WTC11 (cell line): ENCODE results near the gene BPIFB2. TPM values are rescaled to one million over a fixed set of nuclear protein-coding genes. Genes with fewer than 3 reads are reported as not detected.
A peak's percentile ranks its signal among the peaks of the same experiment; 100 is the strongest.

ENCODE experiments used
- ATAC-seq: fragments of 200-7000 bp; cut with Tn5 transposase; 2 replicates; pipeline ENCODE4 v1.10.0; 2021; ENCODE audit warnings: mild to moderate bottlenecking, moderate library complexity
- CTCF ChIA-PET: fragments of 300-600 bp; sonication (Branson Sonifier 250); formaldehyde crosslinking; loops from one replicate; lab custom pipeline; 2021; ENCODE audit warnings: antibody characterized with exemption; lab: Charles Lee
- POLR2A ChIA-PET: fragments of 350-600 bp; sonication (Branson Sonifier 250); formaldehyde crosslinking; loops from one replicate; lab custom pipeline; 2021; ENCODE audit warnings: antibody characterized with exemption; lab: Charles Lee
- DNase-seq: peaks from one replicate; pipeline ENCODE4 v3.0.0; 2021; ENCODE audit warnings: low spot score
- H3K27ac Mint-ChIP-seq: 2 replicates; pipeline ENCODE4 v1.8.0; 2021; ENCODE audit warnings: mixed read lengths
- H3K27me3 Mint-ChIP-seq: 2 replicates; pipeline ENCODE4 v1.8.0; 2021; ENCODE audit warnings: low read depth, mild to moderate bottlenecking, moderate library complexity, mixed read lengths
- H3K36me3 Mint-ChIP-seq: 2 replicates; pipeline ENCODE4 v1.8.0; 2021; ENCODE audit warnings: mixed read lengths
- H3K4me1 Mint-ChIP-seq: 2 replicates; pipeline ENCODE4 v1.8.0; 2022; ENCODE audit warnings: mixed read lengths
- H3K4me3 Mint-ChIP-seq: 2 replicates; pipeline ENCODE4 v1.8.0; 2021; ENCODE audit warnings: mild to moderate bottlenecking, moderate library complexity, mixed read lengths
- H3K9me3 Mint-ChIP-seq: 2 replicates; pipeline ENCODE4 v1.8.0; 2021; ENCODE audit warnings: mixed read lengths
- CBFB ChIP-seq: sonication (generic); formaldehyde crosslinking; IDR thresholded peaks from 2 replicates; pipeline ENCODE4 v1.8.1; 2022; ENCODE audit warnings: mild to moderate bottlenecking, low read depth, missing genetic modification reagents
- CREB1 ChIP-seq: sonication (generic); formaldehyde crosslinking; IDR thresholded peaks from 2 replicates; pipeline ENCODE4 v1.8.0; 2023; ENCODE audit warnings: mild to moderate bottlenecking, missing genetic modification reagents
- CTCF ChIP-seq: fragments of 200-600 bp; IDR thresholded peaks from 2 replicates; pipeline ENCODE4 v1.8.0; 2022; ENCODE audit warnings: antibody characterized with exemption
- E2F4 ChIP-seq: sonication (generic); formaldehyde crosslinking; IDR thresholded peaks from 2 replicates; pipeline ENCODE4 v1.8.1; 2022; ENCODE audit warnings: low read depth, mild to moderate bottlenecking, moderate library complexity, missing genetic modification reagents, borderline replicate concordance
- FOXJ3 ChIP-seq: sonication (generic); formaldehyde crosslinking; IDR thresholded peaks from 2 replicates; pipeline ENCODE4 v1.9.0; 2021; ENCODE audit warnings: missing genetic modification reagents, mild to moderate bottlenecking, borderline replicate concordance
- FOXP4 ChIP-seq: sonication (generic); formaldehyde crosslinking; IDR thresholded peaks from 2 replicates; pipeline ENCODE4 v1.8.0; 2022; ENCODE audit warnings: mild to moderate bottlenecking, missing genetic modification reagents
- IRF1 ChIP-seq: sonication (generic); formaldehyde crosslinking; IDR thresholded peaks from 2 replicates; pipeline ENCODE4 v1.8.0; 2023; ENCODE audit warnings: missing genetic modification reagents
- MAX ChIP-seq: sonication (generic); formaldehyde crosslinking; IDR thresholded peaks from 2 replicates; pipeline ENCODE4 v1.8.0; 2022; ENCODE audit warnings: mild to moderate bottlenecking, missing genetic modification reagents
- MYBL2 ChIP-seq: sonication (generic); formaldehyde crosslinking; IDR thresholded peaks from 2 replicates; pipeline ENCODE4 v1.8.1; 2023; ENCODE audit warnings: mild to moderate bottlenecking, moderate library complexity, missing genetic modification reagents
- TCF7 ChIP-seq: sonication (generic); formaldehyde crosslinking; IDR thresholded peaks from 2 replicates; pipeline ENCODE4 v1.8.0; 2022; ENCODE audit warnings: mild to moderate bottlenecking, low read depth, missing genetic modification reagents, moderate library complexity
- TEAD1 ChIP-seq: sonication (generic); formaldehyde crosslinking; IDR thresholded peaks from 2 replicates; pipeline ENCODE4 v1.8.0; 2022; ENCODE audit warnings: mild to moderate bottlenecking, missing genetic modification reagents
- ZNF232 ChIP-seq: sonication (generic); formaldehyde crosslinking; IDR thresholded peaks from 2 replicates; pipeline ENCODE4 v1.8.0; 2022; ENCODE audit warnings: mild to moderate bottlenecking, missing genetic modification reagents
- ZNF396 ChIP-seq: fragments of 250-450 bp; sonication (Bioruptor Pico); IDR thresholded peaks from 2 replicates; pipeline ENCODE4 v1.8.0; 2021; ENCODE audit warnings: mild to moderate bottlenecking, moderate library complexity, borderline replicate concordance
- total RNA-seq: library from RNA; stranded (reverse); gene quantifications from 3 replicates; pipeline ENCODE4 v1.2.3, GENCODE V29; 2021
- TF ChIP-seq, protein P1 (sequence below): sonication (generic); formaldehyde crosslinking; IDR thresholded peaks from 2 replicates; pipeline ENCODE4 v1.8.1; 2023; ENCODE audit warnings: mild to moderate bottlenecking, missing genetic modification reagents, borderline replicate concordance
- TF ChIP-seq, protein P2 (sequence below): fragments of 250-450 bp; sonication (Bioruptor Pico); IDR thresholded peaks from 2 replicates; pipeline ENCODE4 v1.8.0; 2021; ENCODE audit warnings: mild to moderate bottlenecking
- TF ChIP-seq, protein P3 (sequence below): sonication (generic); formaldehyde crosslinking; IDR thresholded peaks from 2 replicates; pipeline ENCODE4 v1.8.0; 2022; ENCODE audit warnings: mild to moderate bottlenecking, missing genetic modification reagents

BPIFB2 gene
- total RNA-seq, 1 experiment from 2014 or later, result 0.09 TPM

- no peak for TF ChIP-seq E2F4
- TF ChIP-seq TEAD1, result no peak
- TF ChIP-seq, protein P1, sequence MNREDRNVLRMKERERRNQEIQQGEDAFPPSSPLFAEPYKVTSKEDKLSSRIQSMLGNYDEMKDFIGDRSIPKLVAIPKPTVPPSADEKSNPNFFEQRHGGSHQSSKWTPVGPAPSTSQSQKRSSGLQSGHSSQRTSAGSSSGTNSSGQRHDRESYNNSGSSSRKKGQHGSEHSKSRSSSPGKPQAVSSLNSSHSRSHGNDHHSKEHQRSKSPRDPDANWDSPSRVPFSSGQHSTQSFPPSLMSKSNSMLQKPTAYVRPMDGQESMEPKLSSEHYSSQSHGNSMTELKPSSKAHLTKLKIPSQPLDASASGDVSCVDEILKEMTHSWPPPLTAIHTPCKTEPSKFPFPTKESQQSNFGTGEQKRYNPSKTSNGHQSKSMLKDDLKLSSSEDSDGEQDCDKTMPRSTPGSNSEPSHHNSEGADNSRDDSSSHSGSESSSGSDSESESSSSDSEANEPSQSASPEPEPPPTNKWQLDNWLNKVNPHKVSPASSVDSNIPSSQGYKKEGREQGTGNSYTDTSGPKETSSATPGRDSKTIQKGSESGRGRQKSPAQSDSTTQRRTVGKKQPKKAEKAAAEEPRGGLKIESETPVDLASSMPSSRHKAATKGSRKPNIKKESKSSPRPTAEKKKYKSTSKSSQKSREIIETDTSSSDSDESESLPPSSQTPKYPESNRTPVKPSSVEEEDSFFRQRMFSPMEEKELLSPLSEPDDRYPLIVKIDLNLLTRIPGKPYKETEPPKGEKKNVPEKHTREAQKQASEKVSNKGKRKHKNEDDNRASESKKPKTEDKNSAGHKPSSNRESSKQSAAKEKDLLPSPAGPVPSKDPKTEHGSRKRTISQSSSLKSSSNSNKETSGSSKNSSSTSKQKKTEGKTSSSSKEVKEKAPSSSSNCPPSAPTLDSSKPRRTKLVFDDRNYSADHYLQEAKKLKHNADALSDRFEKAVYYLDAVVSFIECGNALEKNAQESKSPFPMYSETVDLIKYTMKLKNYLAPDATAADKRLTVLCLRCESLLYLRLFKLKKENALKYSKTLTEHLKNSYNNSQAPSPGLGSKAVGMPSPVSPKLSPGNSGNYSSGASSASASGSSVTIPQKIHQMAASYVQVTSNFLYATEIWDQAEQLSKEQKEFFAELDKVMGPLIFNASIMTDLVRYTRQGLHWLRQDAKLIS, result no peak
- TF ChIP-seq, protein P2, sequence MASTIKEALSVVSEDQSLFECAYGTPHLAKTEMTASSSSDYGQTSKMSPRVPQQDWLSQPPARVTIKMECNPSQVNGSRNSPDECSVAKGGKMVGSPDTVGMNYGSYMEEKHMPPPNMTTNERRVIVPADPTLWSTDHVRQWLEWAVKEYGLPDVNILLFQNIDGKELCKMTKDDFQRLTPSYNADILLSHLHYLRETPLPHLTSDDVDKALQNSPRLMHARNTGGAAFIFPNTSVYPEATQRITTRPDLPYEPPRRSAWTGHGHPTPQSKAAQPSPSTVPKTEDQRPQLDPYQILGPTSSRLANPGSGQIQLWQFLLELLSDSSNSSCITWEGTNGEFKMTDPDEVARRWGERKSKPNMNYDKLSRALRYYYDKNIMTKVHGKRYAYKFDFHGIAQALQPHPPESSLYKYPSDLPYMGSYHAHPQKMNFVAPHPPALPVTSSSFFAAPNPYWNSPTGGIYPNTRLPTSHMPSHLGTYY (CRISPR knock-in tag), result no peak
- TF ChIP-seq CTCF, result no peak
- no peak for TF ChIP-seq MYBL2 (CRISPR knock-in tag)
- TF ChIP-seq, protein P3, sequence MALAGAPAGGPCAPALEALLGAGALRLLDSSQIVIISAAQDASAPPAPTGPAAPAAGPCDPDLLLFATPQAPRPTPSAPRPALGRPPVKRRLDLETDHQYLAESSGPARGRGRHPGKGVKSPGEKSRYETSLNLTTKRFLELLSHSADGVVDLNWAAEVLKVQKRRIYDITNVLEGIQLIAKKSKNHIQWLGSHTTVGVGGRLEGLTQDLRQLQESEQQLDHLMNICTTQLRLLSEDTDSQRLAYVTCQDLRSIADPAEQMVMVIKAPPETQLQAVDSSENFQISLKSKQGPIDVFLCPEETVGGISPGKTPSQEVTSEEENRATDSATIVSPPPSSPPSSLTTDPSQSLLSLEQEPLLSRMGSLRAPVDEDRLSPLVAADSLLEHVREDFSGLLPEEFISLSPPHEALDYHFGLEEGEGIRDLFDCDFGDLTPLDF (CRISPR knock-in tag), result no peak
Observed at GRCh38 chr20:33061658-33062028, 54.1 kb downstream of the BPIFB2 start (continued).

DNA sequence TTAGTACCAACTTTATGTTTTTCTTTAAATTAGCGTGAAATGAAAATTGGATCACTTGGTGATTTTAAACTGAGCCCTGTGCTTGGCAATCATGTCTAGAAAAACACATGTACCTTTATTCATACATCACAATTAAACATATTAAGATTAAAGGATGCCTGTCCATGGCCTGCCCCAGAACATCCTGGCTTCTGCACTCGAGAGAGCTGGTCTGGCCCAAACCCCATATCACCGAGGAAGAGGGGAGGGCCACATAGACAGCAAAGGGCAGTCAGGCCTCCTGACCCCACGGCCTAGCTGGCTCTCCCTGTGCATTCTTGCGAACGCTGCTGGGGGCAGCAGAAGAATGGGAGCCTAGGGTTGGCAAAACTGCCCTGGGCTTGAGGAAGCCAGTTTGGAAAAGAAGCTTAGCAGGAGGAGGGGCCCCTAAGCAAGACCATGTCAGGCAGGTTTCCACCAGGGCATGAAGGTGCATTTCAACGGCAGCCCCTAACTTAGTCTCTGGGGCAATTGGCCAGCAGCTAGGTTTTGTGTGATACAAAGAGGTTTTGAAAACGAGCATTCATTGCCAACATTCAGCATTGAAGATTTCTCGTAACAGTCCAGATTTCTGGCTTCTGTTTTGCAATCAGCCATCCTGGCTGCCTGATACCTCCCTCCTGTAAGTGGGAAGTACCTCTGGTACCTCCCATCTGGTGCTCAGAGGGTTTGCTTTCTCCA lies 54.8 kb downstream of the BPIFB2 start:
- POLR2A ChIA-PET, result no interaction called here
- H3K27me3 Mint-ChIP-seq, result no peaks in the 10 kb centered on the region
- CTCF ChIA-PET, result interaction anchor here (1.0 to 1.1 kb wide), 2 partner anchors 34 to 66 kb away, joined by 3 read pairs; no protein-coding TSS in a partner anchor
- no peaks in the 10 kb centered on the region for H3K36me3 Mint-ChIP-seq
- ATAC-seq (no peak), DNase-seq (no peak)
- no peaks in the 10 kb centered on the region for H3K4me1 Mint-ChIP-seq
- peak overlapping the region; percentile 55; the same call in 1 of the 2 replicates for H3K27ac Mint-ChIP-seq
- H3K9me3 Mint-ChIP-seq, result no peaks in the 10 kb centered on the region
- H3K4me3 Mint-ChIP-seq, result no peak overlapping the region
- TF ChIP-seq ZNF232 (no peak), CBFB (no peak), MAX (no peak), FOXP4 (no peak), IRF1 (CRISPR knock-in tag) (no peak), TCF7 (CRISPR knock-in tag) (no peak), ZNF396 (no peak), FOXJ3 (CRISPR knock-in tag) (no peak), CREB1 (CRISPR knock-in tag) (no peak)
- TF ChIP-seq, protein P3 (CRISPR knock-in tag), result no peak
- TF ChIP-seq, protein P2 (CRISPR knock-in tag), result no peak
